GM23248 (cell line): Measurements from ENCODE around the gene HOOK2. TPM values are rescaled to one million over a fixed set of nuclear protein-coding genes. Genes with fewer than 3 reads are reported as not detected.

ENCODE experiments used
- DNase-seq: peaks from one replicate; pipeline ENCODE4 v3.0.0-alpha.2; 2015
- H2AFZ ChIP-seq: fragments of 200-600 bp; sonication (generic); 2 replicates; pipeline ENCODE4 v1.6.1; 2016; ENCODE audit warnings: antibody characterized with exemption
- H3F3A ChIP-seq: fragments of 200-600 bp; sonication (generic); 2 replicates; pipeline ENCODE4 v1.6.1; 2016; ENCODE audit warnings: mild to moderate bottlenecking, antibody characterized with exemption, mixed run types; ENCODE audit not compliant: insufficient read depth
- H3K27ac ChIP-seq: fragments of 200-600 bp; sonication (generic); 2 replicates; pipeline ENCODE4 v1.5.1; 2016; ENCODE audit warnings: mild to moderate bottlenecking
- H3K27me3 ChIP-seq: fragments of 200-600 bp; sonication (generic); replicated peaks from 2 replicates; pipeline ENCODE4 v1.6.1; 2016; ENCODE audit warnings: mild to moderate bottlenecking; ENCODE audit not compliant: insufficient read depth
- H3K36me3 ChIP-seq: fragments of 200-600 bp; sonication (generic); 2 replicates; pipeline ENCODE4 v1.6.1; 2016; ENCODE audit warnings: low read depth, mild to moderate bottlenecking
- H3K4me1 ChIP-seq: fragments of 200-600 bp; sonication (generic); 2 replicates; pipeline ENCODE4 v1.6.1; 2016; ENCODE audit warnings: mild to moderate bottlenecking; ENCODE audit not compliant: insufficient read depth
- H3K4me2 ChIP-seq: fragments of 200-600 bp; sonication (generic); one replicate; pipeline ENCODE4 v1.6.1; 2016; ENCODE audit warnings: mild to moderate bottlenecking; ENCODE audit not compliant: unreplicated experiment
- H3K4me3 ChIP-seq: fragments of 200-600 bp; sonication (generic); 2 replicates; pipeline ENCODE4 v1.5.1; 2016; ENCODE audit warnings: mild to moderate bottlenecking
- H3K79me2 ChIP-seq: fragments of 200-600 bp; sonication (generic); 2 replicates; pipeline ENCODE4 v1.6.1; 2016; ENCODE audit warnings: mild to moderate bottlenecking; ENCODE audit not compliant: insufficient read depth
- H3K9ac ChIP-seq: fragments of 200-600 bp; sonication (generic); 2 replicates; pipeline ENCODE4 v1.6.1; 2016; ENCODE audit warnings: mild to moderate bottlenecking
- H3K9me2 ChIP-seq: fragments of 200-600 bp; sonication (generic); 2 replicates; pipeline ENCODE4 v1.6.1; 2016; ENCODE audit warnings: mixed run types, mild to moderate bottlenecking, moderate library complexity; ENCODE audit not compliant: insufficient read depth
- H3K9me3 ChIP-seq: fragments of 200-600 bp; sonication (generic); one replicate; pipeline ENCODE4 v1.6.1; 2017; ENCODE audit warnings: low read depth
- H4K20me1 ChIP-seq: fragments of 200-600 bp; sonication (generic); 2 replicates; pipeline ENCODE4 v1.6.0; 2016; ENCODE audit not compliant: insufficient read depth
- EZH2 ChIP-seq: fragments of 200-600 bp; sonication (generic); IDR thresholded peaks from 2 replicates; pipeline ENCODE4 v1.6.1; 2018; ENCODE audit warnings: antibody characterized with exemption, mild to moderate bottlenecking; ENCODE audit not compliant: insufficient read depth, poor library complexity, severe bottlenecking
- EZH2phosphoT487 ChIP-seq: fragments of 200-600 bp; sonication (generic); IDR thresholded peaks from 2 replicates; pipeline ENCODE4 v1.6.1; 2018; ENCODE audit warnings: antibody characterized with exemption, moderate library complexity, mild to moderate bottlenecking, low read depth; ENCODE audit not compliant: insufficient read depth
- WGBS, 2 experiments: methylation state at CpG; one replicate each; pipeline ENCODE4 v1.1.6; 2015 to 2017; ENCODE audit warnings: low lambda C conversion rate in 2 of 2, low coverage in 1 of 2; ENCODE audit errors: missing lambda C conversion rate in 2 of 2; 5-methylcytosine and 5-hydroxymethylcytosine counted together
- in situ Hi-C: fragments of 300-500 bp; cut with MboI; formaldehyde crosslinking; loops from 2 replicates; pipeline ENCODE4 v1.15.0; 2020
- polyA plus RNA-seq: library from polyadenylated mRNA; unstranded; fragments of >200 nt; fragmentation: Nextera tagmentation; extraction: Ambion mirVana; gene quantifications from 2 replicates; pipeline ENCODE4 v1.2.1, GENCODE V29; 2016
- total RNA-seq: library from RNA; depleted of rRNA; stranded (reverse); fragments of >200 nt; shearing (Covaris generic); gene quantifications from 2 replicates; pipeline ENCODE4 v1.2.3, GENCODE V29; 2014

The HOOK2 gene
- total and polyA plus RNA-seq, 2 experiments from 2014 or later: 11.8 to 17.1 TPM

DNA sequence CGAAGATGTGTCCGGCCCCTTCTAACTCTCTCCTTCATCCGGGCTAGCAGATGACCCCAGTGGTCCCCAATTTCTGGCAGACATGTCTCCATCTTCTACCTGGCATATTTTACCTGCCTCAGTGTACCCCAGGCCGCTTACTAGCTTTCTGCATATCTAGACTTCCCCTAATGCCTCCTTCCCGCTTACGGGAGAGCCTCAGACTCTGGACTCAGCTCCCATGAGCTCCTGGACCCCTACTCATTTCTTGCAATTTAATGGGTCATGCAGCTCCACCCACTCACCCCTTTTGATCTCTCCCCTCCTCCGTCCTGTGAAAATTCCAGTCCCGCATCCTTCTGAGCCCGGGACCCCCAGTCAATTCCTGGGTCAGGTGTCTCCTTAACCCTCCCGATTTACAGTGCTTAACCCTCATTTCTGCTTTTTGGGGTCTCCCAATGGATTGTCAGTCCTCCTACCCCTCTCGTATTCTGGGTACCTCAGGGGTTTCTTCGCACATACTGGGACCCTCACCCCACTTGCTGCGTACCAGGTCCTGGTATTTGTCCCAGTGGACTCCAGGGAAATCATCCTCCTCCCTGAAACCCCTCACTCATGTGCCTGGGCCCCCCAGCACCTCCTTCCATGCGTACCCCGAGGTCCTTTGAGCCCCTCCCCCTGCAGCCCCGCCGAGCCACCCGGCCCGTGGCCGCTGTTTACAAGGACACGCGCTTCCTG, 15.4 kb upstream of the HOOK2 start:
- H3K27ac ChIP-seq: peak overlapping the region; percentile 99
- peaks cover 43% of the 10 kb centered on the region for H3F3A ChIP-seq
- peaks cover 19% of the 10 kb centered on the region for H3K79me2 ChIP-seq
- no peaks in the 10 kb centered on the region for H3K9me2 ChIP-seq
- no peaks in the 10 kb centered on the region for H3K9me3 ChIP-seq
- no peaks in the 10 kb centered on the region for H3K27me3 ChIP-seq
- peak overlapping the region; percentile 76 for H3K4me2 ChIP-seq
- peak overlapping the region; percentile 93 for H3K4me3 ChIP-seq
- no peak for TF ChIP-seq EZH2phosphoT487
- no peak for TF ChIP-seq EZH2
- peak; percentile 44 for DNase-seq
- H3K36me3 ChIP-seq: no peaks in the 10 kb centered on the region
- H2AFZ ChIP-seq: no peak overlapping the region
- H3K9ac ChIP-seq: peak overlapping the region; percentile 98
- in situ Hi-C loops: no loop called here
- no peaks in the 10 kb centered on the region for H4K20me1 ChIP-seq
- peaks cover 30% of the 10 kb centered on the region for H3K4me1 ChIP-seq
- WGBS, 2 experiments: 2% methylated on average over 16 to 22 of the region's 22 CpGs

- Histone ChIP-seq H4K20me1 (no peaks in the 10 kb centered on the region), H3K4me3 (peak overlapping the region; percentile 93), H3K9ac (peak overlapping the region; percentile 98), H2AFZ (no peak overlapping the region), H3K9me2 (no peaks in the 10 kb centered on the region), H3K27me3 (no peaks in the 10 kb centered on the region), H3K4me2 (peak overlapping the region; percentile 76), H3K4me1 (peaks cover 30% of the 10 kb centered on the region), H3K79me2 (peaks cover 19% of the 10 kb centered on the region), H3K27ac (peak overlapping the region; percentile 99), H3K9me3 (no peaks in the 10 kb centered on the region), H3K36me3 (no peaks in the 10 kb centered on the region), H3F3A (peaks cover 44% of the 10 kb centered on the region)
- TF ChIP-seq EZH2phosphoT487 (no peak), EZH2 (no peak)
- in situ Hi-C loops: no loop called here
- 1 to 2% methylated on average over 30 to 52 of the region's 56 CpGs for WGBS, 2 experiments
- peak; percentile 98 for DNase-seq
Measured at GRCh38 chr19:12789904-12790619, 14.7 kb upstream of the HOOK2 start.

DNA sequence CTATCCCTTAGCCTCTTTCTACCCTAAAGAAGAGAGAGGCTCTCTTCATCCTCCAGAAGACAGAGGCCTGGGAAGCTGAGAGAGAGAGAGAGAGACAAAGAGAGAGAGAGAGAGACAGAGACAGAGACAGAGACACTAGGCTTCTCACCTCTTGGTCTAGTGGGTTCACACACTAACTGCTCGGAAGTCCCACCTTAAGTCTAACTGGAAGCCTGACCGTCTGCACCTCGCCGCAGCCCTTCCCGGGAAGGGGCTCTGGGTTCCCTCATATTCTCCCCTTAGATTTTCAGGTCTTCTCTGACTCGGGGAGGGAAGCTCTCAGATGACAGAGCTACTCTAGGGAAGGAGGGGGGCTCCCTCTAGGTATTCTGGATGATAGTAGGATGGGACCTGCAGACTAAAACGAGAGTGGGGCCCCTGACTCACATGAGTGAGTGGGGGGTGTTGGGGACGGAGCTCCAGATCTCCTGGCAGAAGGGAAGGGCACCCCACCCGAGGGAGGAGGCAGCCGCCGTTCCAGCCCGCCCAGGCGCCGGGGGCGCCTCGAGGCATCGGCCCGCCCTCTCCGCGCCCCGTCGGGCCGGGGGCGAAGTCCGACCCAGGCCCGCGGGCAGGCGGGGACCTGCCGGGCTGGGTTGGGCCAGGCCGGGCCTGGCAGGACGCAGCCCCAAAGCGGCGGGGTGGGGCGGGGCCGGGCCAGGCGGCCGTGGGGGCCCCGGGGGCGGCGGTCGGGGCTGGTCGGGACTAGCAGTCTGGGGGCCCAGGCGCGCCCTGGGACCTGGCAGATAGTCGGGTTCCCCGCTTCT, 13.9 kb upstream of the HOOK2 start:
- no peaks in the 10 kb centered on the region for H4K20me1 ChIP-seq
- no peaks in the 10 kb centered on the region for H3K9me2 ChIP-seq
- no peaks in the 10 kb centered on the region for H3K9me3 ChIP-seq
- H3K27ac ChIP-seq: peak overlapping the region; percentile 99
- no peak for TF ChIP-seq EZH2
- no peak for TF ChIP-seq EZH2phosphoT487
- H3K36me3 ChIP-seq: no peaks in the 10 kb centered on the region
- H3K4me1 ChIP-seq: peaks cover 29% of the 10 kb centered on the region
- peak overlapping the region; percentile 93 for H3K4me3 ChIP-seq
- 0 to 1% methylated on average over 13 to 23 of the region's 46 CpGs for WGBS, 2 experiments
- H3K4me2 ChIP-seq: peak overlapping the region; percentile 91
- peaks cover 19% of the 10 kb centered on the region for H3K79me2 ChIP-seq
- H3K9ac ChIP-seq: peak overlapping the region; percentile 98
- no peaks in the 10 kb centered on the region for H3K27me3 ChIP-seq
- DNase-seq: peak; percentile 64
- in situ Hi-C loops: no loop called here
- peak overlapping the region; percentile 12 for H2AFZ ChIP-seq
- H3F3A ChIP-seq: peaks cover 44% of the 10 kb centered on the region

DNA sequence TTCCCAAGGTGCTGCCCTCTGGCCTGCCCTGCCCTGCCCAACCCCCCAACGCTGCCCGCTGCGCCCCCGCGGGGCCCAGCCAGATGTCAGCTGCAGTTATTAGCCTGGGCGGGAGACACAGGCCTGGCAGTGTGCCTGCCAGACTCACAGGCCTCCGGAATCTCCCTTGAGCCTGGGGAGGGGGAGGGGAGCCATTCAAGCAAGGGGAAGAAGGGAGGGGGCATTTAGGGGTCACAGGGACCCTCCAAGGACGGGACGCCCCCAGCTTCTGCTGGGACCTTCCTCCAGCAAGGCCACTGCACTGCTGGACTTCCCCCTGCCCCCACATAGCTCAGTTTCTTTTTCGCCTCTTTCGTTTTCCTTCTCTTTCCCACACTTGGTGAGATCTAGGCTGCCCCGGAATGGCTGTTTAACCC, 13.3 kb upstream of the HOOK2 start:
- Histone ChIP-seq H3K4me1 (peaks cover 29% of the 10 kb centered on the region), H3K27ac (peak overlapping the region; percentile 99), H2AFZ (peak overlapping the region; percentile 12), H3K79me2 (peaks cover 19% of the 10 kb centered on the region), H3K4me2 (peak overlapping the region; percentile 91), H3K4me3 (peak overlapping the region; percentile 93), H3F3A (peaks cover 43% of the 10 kb centered on the region), H4K20me1 (no peaks in the 10 kb centered on the region), H3K27me3 (no peaks in the 10 kb centered on the region), H3K9me2 (no peaks in the 10 kb centered on the region), H3K36me3 (no peaks in the 10 kb centered on the region), H3K9me3 (no peaks in the 10 kb centered on the region), H3K9ac (peak overlapping the region; percentile 98)
- WGBS, 2 experiments: 0% methylated on average over 10 to 12 of the region's 12 CpGs
- in situ Hi-C loops: no loop called here
- DNase-seq: peak; percentile 85
- TF ChIP-seq EZH2phosphoT487 (no peak), EZH2 (no peak)
